IMR-90 (cell line): ENCODE data around the gene FNDC3A. TPM values are rescaled to one million over a fixed set of nuclear protein-coding genes. Genes with fewer than 3 reads are reported as not detected.

ENCODE experiments used
- ATAC-seq: fragments of 200-7000 bp; cut with Tn5 transposase; 2 replicates; pipeline ENCODE4 v1.9.1; 2020; ENCODE audit warnings: low read depth, mild to moderate bottlenecking, moderate library complexity
- BruUV-seq: library from RNA; stranded (reverse); fragments of 400-500 nt; replicated peaks from 2 replicates; lab custom pipeline; 2021; lab: Mats Ljungman, UMichigan
- CTCF ChIA-PET: fragments of 300-600 bp; formaldehyde crosslinking; extraction: SDS; loops from one replicate; lab custom pipeline; 2021; ENCODE audit warnings: antibody characterized with exemption; lab: Yijun Ruan, JAX
- POLR2A ChIA-PET: fragments of 300-600 bp; sonication (Branson Sonifier 250); formaldehyde crosslinking; loops from one replicate; lab custom pipeline; 2022; ENCODE audit warnings: antibody characterized with exemption; ENCODE audit not compliant: unreplicated experiment; lab: Charles Lee
- DNase-seq: peaks from one replicate; pipeline ENCODE4 v3.0.0; 2013
- H2AFZ ChIP-seq: replicated peaks from 2 replicates; pipeline ENCODE3; 2013; ENCODE audit warnings: low read length, mild to moderate bottlenecking; ENCODE audit not compliant: poor library complexity
- H2AK5ac ChIP-seq: 2 replicates; pipeline ENCODE4 v1.6.1; 2013; ENCODE audit warnings: low read depth, low read length, inconsistent platforms
- H2AK9ac ChIP-seq: replicated peaks from 2 replicates; pipeline ENCODE3; 2013; ENCODE audit warnings: mild to moderate bottlenecking, low read depth, low read length, moderate library complexity; ENCODE audit not compliant: poor library complexity
- H2BK120ac ChIP-seq: 2 replicates; pipeline ENCODE4 v1.6.1; 2013; ENCODE audit warnings: low read depth, low read length, inconsistent platforms
- H2BK15ac ChIP-seq: 3 replicates; pipeline ENCODE4 v1.6.1; 2013; ENCODE audit warnings: low read depth, low read length, inconsistent platforms
- H2BK20ac ChIP-seq: 2 replicates; pipeline ENCODE4 v1.6.1; 2013; ENCODE audit warnings: low read depth, mild to moderate bottlenecking, inconsistent platforms, low read length, moderate library complexity
- H2BK5ac ChIP-seq: 2 replicates; pipeline ENCODE4 v1.6.1; 2013; ENCODE audit warnings: mild to moderate bottlenecking, low read depth, low read length, inconsistent platforms; ENCODE audit not compliant: poor library complexity, severe bottlenecking
- H3K14ac ChIP-seq: replicated peaks from 2 replicates; pipeline ENCODE4 v1.6.1; 2013; ENCODE audit warnings: low read depth, low read length, inconsistent platforms
- H3K18ac ChIP-seq: 2 replicates; pipeline ENCODE4 v1.6.1; 2013; ENCODE audit warnings: low read depth, low read length, control low read depth
- H3K23ac ChIP-seq: 2 replicates; pipeline ENCODE4 v1.6.1; 2013; ENCODE audit warnings: low read depth, low read length, inconsistent platforms
- H3K27ac ChIP-seq: 2 replicates; pipeline ENCODE4 v1.5.1; 2013; ENCODE audit warnings: mild to moderate bottlenecking, control low read depth, low read length; ENCODE audit not compliant: insufficient read depth
- H3K27me3 ChIP-seq: 2 replicates; pipeline ENCODE4 v1.6.1; 2013; ENCODE audit warnings: low read length; ENCODE audit not compliant: control insufficient read depth, insufficient read depth
- H3K36me3 ChIP-seq: 2 replicates; pipeline ENCODE4 v1.6.1; 2013; ENCODE audit warnings: low read length, mixed read lengths; ENCODE audit not compliant: control insufficient read depth, insufficient read depth
- H3K4ac ChIP-seq: 2 replicates; pipeline ENCODE4 v1.6.1; 2013; ENCODE audit warnings: low read depth, low read length, inconsistent platforms
- H3K4me1 ChIP-seq: 2 replicates; pipeline ENCODE4 v1.6.1; 2013; ENCODE audit warnings: low read length, mixed read lengths; ENCODE audit not compliant: control insufficient read depth, insufficient read depth
- H3K4me2 ChIP-seq: 2 replicates; pipeline ENCODE4 v1.6.1; 2013; ENCODE audit warnings: low read depth, mild to moderate bottlenecking, control low read depth, low read length, moderate library complexity
- H3K4me3 ChIP-seq: 2 replicates; pipeline ENCODE4 v1.5.1; 2013; ENCODE audit warnings: low read depth, mild to moderate bottlenecking, control low read depth, low read length, moderate library complexity; ENCODE audit not compliant: insufficient read depth
- H3K56ac ChIP-seq: 2 replicates; pipeline ENCODE4 v1.6.1; 2013; ENCODE audit warnings: low read length, inconsistent platforms; ENCODE audit not compliant: insufficient read depth; ENCODE audit errors: extremely low read depth
- H3K79me1 ChIP-seq, 2 experiments: 2 replicates each; pipeline ENCODE4 v1.6.1; 2013; ENCODE audit warnings: low read length in 2 of 2, inconsistent platforms in 1 of 2, low read depth in 1 of 2
- H3K9ac ChIP-seq: 2 replicates; pipeline ENCODE4 v1.6.1; 2013; ENCODE audit warnings: low read depth, low read length, control low read depth
- H3K9me1 ChIP-seq: 2 replicates; pipeline ENCODE4 v1.6.1; 2013; ENCODE audit warnings: low read length, inconsistent platforms; ENCODE audit not compliant: insufficient read depth
- H3K9me3 ChIP-seq: 2 replicates; pipeline ENCODE4 v1.6.1; 2013; ENCODE audit warnings: low read length; ENCODE audit not compliant: control insufficient read depth, insufficient read depth
- H4K20me1 ChIP-seq: 2 replicates; pipeline ENCODE4 v1.6.1; 2013; ENCODE audit warnings: low read length, inconsistent platforms; ENCODE audit not compliant: insufficient read depth
- H4K5ac ChIP-seq: 2 replicates; pipeline ENCODE4 v1.6.1; 2013; ENCODE audit warnings: mild to moderate bottlenecking, low read depth, low read length, control low read depth
- H4K8ac ChIP-seq, 2 experiments: 2 replicates each; pipeline ENCODE4 v1.6.1; 2013; ENCODE audit warnings: low read depth in 2 of 2, low read length in 2 of 2, control low read depth in 1 of 2, inconsistent platforms in 1 of 2
- H4K91ac ChIP-seq: 2 replicates; pipeline ENCODE4 v1.6.1; 2013; ENCODE audit warnings: low read depth, low read length, inconsistent platforms; ENCODE audit not compliant: insufficient read depth
- MXI1 ChIP-seq: IDR thresholded peaks from 2 replicates; pipeline ENCODE4 v1.6.1; 2012; ENCODE audit warnings: low read depth, mild to moderate bottlenecking, low read length, moderate library complexity, borderline replicate concordance
- WGBS, 2 experiments: methylation state at CpG; one replicate each; pipeline versions ENCODE4 v1.1.5 to v1.1.7; 2013; ENCODE audit warnings: missing lambda C conversion rate in 2 of 2; ENCODE audit not compliant: insufficient read length in 1 of 2; ENCODE audit errors: extremely low coverage in 2 of 2; 5-methylcytosine and 5-hydroxymethylcytosine counted together
- dilution Hi-C: fragments of 300-500 bp; cut with HindIII; formaldehyde crosslinking; loops from one replicate; pipeline ENCODE4 v1.14.3; 2018; ENCODE audit warnings: low sequenced_read_pairs; ENCODE audit not compliant: unreplicated experiment
- in situ Hi-C: fragments of 300-500 bp; cut with MboI; formaldehyde crosslinking; loops from 3 replicates; pipeline ENCODE4 v1.14.3; 2019; ENCODE audit warnings: low sequenced_read_pairs, inconsistent platforms, mixed read lengths
- intact Hi-C: fragments of 100-400 bp; cut with micrococcal nuclease; formaldehyde crosslinking; loops from 2 replicates; pipeline ENCODE4 v1.10.0; 2022
- polyA plus RNA-seq, 3 experiments: library from polyadenylated mRNA; depleted of rRNA; stranded (reverse); fragments of >200 nt; gene quantifications; 2 replicates each; pipeline ENCODE4 v1.2.3, GENCODE V29; 2012; ENCODE audit warnings: low replicate concordance in 1 of 3
- total RNA-seq: library from RNA; depleted of rRNA; stranded (reverse); fragments of >200 nt; gene quantifications from 2 replicates; pipeline ENCODE4 v1.2.3, GENCODE V29; 2012

Gene FNDC3A
- total and polyA plus RNA-seq, 2 of the 4 experiments (the other 2 are of a cell fraction) = 29.2 to 60.4 TPM

DNA sequence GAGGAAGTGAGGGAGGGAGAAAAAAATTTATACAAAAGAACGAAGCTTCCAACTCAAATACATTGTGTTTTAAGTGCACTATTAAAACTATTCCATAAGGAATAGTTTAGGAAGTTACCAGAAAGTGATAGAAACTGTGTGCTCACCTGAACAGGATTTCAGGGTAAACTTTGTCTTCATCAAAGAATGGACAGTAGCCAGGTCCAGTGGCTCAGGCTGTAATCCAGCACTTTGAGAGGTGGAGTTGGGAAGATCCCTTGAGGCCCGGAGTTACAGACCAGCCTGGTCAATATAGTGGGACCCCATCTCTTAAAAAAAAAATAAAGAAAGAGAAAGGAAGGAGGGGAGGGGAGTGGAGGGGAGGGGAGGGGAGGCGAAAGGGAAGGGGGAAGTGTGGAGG is 259.0 kb downstream of the FNDC3A start:
- Histone ChIP-seq H2BK20ac (no peak overlapping the region), H3K4me2 (no peak overlapping the region), H3K27ac (no peak overlapping the region), H4K20me1 (no peaks in the 10 kb centered on the region), H3K14ac (no peak overlapping the region), H3K9me3 (no peaks in the 10 kb centered on the region), H2AFZ (no peak overlapping the region), H3K9me1 (no peaks in the 10 kb centered on the region), H3K36me3 (no peaks in the 10 kb centered on the region), H3K18ac (no peak overlapping the region), H3K4me3 (no peak overlapping the region), H3K27me3 (peaks cover 2% of the 10 kb centered on the region; the same call in 1 of the 2 replicates), H2BK5ac (no peak overlapping the region), H3K4ac (no peak overlapping the region), H2AK5ac (no peak overlapping the region), H3K9ac (no peak overlapping the region), H3K23ac (no peak overlapping the region), H4K91ac (no peak overlapping the region), H2BK120ac (no peak overlapping the region), H3K79me1 (no peaks in the 10 kb centered on the region), H3K56ac (no peak overlapping the region), H4K5ac (no peak overlapping the region), H2AK9ac (no peak overlapping the region), H2BK15ac (no peak overlapping the region), H4K8ac (no peak overlapping the region), H3K4me1 (no peaks in the 10 kb centered on the region)
- in situ Hi-C loops (no loop called here), dilution Hi-C loops (no loop called here), intact Hi-C loops (no loop called here)
- no peak for TF ChIP-seq MXI1
- ChIA-PET POLR2A (no interaction called here), CTCF (no interaction called here)
- no peak for ATAC-seq
- BruUV-seq = no TSS peak
- 86% methylated on average over 1 of the region's 3 CpGs; no CpG with 5 or more reads in 1 of the 2 experiments for WGBS, 2 experiments
- no peak for DNase-seq
